DMS79 (cell line): ENCODE data around the gene HEXD.

Source experiments
- DNase-seq: peaks from one replicate; lab custom pipeline; 2025; lab: John Stamatoyannopoulos, UW

HEXD gene

DNA sequence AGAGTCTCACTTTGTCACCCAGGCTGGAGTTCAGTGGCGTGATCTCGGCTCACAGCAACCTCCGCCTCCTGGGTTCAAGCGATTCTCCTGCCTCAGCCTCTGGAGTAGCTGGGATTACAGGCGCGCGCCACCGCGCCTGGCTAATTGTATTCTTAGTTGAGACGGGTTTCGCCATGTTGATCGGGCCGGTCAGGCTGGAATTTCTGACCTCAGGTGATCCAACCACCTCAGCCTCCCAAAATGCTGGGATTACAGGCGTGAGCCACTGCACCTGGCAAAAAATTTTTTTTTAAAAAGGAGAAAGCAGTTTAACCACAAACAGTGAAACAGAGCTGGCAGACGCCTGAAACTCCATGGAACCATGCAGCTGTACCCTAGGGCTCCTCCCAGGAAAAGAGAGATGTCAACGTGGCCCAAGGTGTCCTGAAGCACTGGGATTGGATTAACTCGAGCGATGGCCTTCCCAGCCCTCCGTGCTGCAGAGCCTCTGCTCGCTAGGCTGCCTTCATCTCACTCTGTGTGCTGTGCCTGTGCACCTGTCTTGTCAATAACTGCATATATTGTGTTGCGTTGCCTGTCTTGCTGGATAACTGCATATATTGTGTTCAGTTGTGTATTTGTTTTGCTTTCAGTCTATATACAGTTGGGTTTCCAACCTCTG lies 71.8 kb downstream of the HEXD start:
- DNase-seq: no peak

DNA sequence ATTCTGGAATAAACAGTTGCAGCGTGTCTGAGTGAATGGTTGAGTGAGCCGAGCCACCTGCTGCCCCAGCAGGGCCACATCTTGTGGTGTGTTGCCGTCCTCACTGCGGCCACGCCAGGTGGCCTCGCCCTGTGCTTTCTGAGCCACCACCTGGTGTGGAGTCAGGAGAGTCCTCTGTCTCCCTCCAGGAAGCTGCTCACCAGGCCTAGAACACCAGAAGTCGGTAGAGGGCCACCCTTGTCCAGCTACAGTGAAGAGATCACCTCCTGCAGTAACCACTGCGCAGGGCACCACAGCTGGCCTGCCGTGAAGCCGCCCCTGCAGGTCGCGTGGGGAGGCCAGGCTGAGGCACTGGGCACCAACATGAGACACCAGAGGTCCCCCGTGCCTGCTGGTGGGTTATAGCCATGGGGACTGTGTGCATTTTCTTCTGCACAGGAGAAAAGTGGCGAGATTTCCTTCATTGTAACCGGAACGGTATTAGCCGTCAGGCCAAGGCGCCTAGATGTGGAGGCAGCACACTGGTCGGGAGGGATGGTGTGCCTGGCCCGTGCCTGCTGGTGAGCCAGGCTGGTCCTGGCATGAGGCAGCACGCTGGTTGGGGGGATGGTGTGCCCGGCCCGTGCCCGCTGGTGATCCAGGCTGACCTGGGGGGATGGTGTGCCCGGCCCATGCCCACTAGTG lies 72.5 kb downstream of the HEXD start:
- no peak for DNase-seq

GRCh38 chr17:82491196-82491530 lies 73.0 kb downstream of the HEXD start:
- DNase-seq: no peak

- no peak for DNase-seq
Measured at GRCh38 chr17:82491533-82491932, 73.4 kb downstream of the HEXD start.
